Stimulated activated CD4-positive, alpha-beta T cell treated with anti-CD3 and anti-CD28 coated beads, Interleukin-1b, Interleukin-23, amount 100 ng/mL, for 1 hour (primary cell): ENCODE measurements around the gene MZT2B.
"Not testable (repeated sequence)": the region's sequence is repeated elsewhere in the genome, so short reads cannot be mapped to it uniquely, and the experiment has no call there.

Experiments used
- DNase-seq, 2 donors: peaks; one replicate each; pipeline ENCODE4 v3.0.0-alpha.2; 2020; ENCODE audit warnings: low read depth in 2 of 2

Gene MZT2B

GRCh38 chr2:130219147-130219546 lies 37.1 kb downstream of the MZT2B start:
- not testable (repeated sequence) for DNase-seq

- DNase-seq, result not testable (repeated sequence)
Observed at GRCh38 chr2:130220505-130220904, 38.4 kb downstream of the MZT2B start.

GRCh38 chr2:130222523-130222922 lies 40.5 kb downstream of the MZT2B start:
- DNase-seq, result not testable (repeated sequence)

- not testable (repeated sequence) for DNase-seq
Observed at GRCh38 chr2:130228005-130228404, 45.9 kb downstream of the MZT2B start.

GRCh38 chr2:130228467-130229160 lies 46.6 kb downstream of the MZT2B start:
- not testable (repeated sequence) for DNase-seq

GRCh38 chr2:130229161-130229510 lies 47.1 kb downstream of the MZT2B start:
- not testable (repeated sequence) for DNase-seq

GRCh38 chr2:130230376-130230775 lies 48.3 kb downstream of the MZT2B start:
- DNase-seq, result not testable (repeated sequence)

- not testable (repeated sequence) for DNase-seq
Observed at GRCh38 chr2:130230907-130231306, 48.8 kb downstream of the MZT2B start.

GRCh38 chr2:130231656-130232055 lies 49.6 kb downstream of the MZT2B start:
- no peak for DNase-seq

GRCh38 chr2:130233066-130233465 lies 51.0 kb downstream of the MZT2B start:
- DNase-seq, result not testable (repeated sequence)

- not testable (repeated sequence) for DNase-seq
Observed at GRCh38 chr2:130239581-130239980, 57.5 kb downstream of the MZT2B start.
